Stimulated activated CD8-positive, alpha-beta memory T cell treated with anti-CD3 and anti-CD28 coated beads, Interleukin-4, amount 100 ng/mL, for 48 hours (primary cell): ENCODE data around the gene UBE2U.
"Not testable (repeated sequence)": the region's sequence is repeated elsewhere in the genome, so short reads cannot be mapped to it uniquely, and the experiment has no call there.

ENCODE experiments used
- DNase-seq: peaks from one replicate; pipeline ENCODE4 v3.0.0-alpha.2; 2020

UBE2U gene

DNA sequence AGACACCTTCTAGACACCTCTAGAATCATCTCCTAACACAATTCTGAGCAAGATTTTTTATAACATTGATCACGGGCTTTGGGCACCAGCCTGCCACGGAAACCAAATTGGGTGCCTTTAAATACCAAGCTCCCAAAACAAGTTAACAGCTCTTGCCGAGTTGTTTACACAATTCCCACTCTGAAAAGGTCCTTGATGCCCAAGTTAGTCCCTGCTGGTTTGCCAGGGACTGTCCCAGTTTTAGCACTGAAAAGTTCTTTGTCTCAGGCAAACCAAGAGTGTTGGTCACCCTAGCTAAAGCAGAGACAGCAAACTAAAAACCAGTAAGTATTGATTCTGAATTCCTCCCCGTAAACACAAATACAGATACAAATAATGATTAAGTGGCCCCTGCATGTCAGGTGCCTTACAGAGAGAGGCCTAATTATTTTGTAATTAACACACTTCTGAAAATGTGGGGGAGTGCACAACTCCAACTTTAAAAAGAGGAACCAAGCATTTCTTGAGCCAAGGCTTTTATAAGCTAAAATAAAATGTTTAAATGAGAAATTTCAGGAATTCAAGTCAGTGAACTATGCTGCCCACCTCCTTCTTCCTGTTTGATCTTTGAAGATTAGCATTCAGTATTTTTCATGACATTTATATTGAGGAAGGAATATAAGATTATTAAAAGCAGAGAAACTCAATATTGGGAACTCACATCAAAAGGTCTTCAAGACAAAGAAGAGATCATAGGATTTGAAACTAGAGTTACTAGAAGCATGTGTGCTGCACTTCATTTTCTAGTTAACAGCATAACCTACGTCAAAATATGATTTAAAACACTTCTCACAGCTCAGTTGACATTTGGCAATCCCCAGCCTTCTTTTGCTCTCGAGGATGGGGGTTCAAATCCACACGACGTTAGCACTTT is 9.0 kb upstream of the UBE2U start:
- no peak for DNase-seq

DNA sequence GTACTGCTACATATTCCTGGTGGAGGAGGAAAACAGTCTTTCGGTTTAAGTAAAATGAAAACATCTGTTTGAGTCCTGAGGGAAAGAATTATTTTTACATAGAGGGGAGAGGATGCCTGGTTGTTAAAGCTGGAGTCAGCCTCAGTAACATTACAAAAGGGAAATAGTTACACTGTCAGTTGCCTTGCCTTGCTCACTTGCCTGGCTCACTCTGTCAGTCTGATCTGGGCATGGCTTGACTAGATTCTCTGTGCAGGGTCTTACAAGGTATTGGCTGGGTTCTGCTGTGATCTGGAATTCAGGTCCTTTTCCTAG is 8.4 kb upstream of the UBE2U start:
- DNase-seq = no peak

- no peak for DNase-seq
Measured at GRCh38 chr1:64196074-64196870, 7.2 kb upstream of the UBE2U start.

DNA sequence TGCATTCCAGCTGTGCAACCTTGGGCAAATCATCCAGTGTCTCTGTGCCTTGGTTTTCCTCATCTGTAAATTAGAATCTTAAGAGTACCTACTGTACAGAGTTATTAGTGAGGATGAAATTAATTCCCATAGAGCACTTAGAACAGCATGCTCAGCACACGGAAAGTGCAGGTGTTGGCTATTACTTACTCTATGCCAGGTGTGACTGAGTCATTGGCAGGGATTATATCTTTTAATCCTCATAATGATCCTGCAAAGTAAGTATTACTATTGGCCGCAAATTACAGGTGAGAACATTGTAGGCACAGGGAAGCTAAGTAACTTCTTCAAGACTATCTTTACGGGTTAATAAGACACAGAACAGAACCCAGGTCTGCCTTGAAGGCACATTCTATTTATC is 6.3 kb upstream of the UBE2U start:
- no peak for DNase-seq

GRCh38 chr1:64199154-64199553 is 4.3 kb upstream of the UBE2U start:
- no peak for DNase-seq

DNA sequence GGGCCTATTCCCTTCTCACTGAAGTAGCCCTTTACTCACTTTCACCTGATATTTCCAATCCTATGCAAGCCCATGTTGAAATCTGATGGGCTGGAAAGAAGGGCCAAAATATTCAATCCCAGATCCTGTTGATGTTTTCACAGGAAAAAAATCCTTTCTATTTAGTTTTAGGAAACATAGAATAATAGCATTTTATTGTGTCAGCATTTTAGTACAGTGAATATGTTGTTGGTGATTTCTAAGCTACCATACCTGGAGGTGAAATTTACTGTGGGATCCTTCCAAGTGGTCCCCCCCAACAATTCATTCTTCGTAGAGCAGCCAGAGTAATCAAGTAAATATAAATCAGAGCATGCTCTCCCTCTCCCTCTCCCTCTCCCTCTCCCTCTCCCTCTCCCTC is 3.4 kb upstream of the UBE2U start:
- no peak for DNase-seq

- DNase-seq = no peak
Measured at GRCh38 chr1:64209221-64209620, 5.8 kb downstream of the UBE2U start.

DNA sequence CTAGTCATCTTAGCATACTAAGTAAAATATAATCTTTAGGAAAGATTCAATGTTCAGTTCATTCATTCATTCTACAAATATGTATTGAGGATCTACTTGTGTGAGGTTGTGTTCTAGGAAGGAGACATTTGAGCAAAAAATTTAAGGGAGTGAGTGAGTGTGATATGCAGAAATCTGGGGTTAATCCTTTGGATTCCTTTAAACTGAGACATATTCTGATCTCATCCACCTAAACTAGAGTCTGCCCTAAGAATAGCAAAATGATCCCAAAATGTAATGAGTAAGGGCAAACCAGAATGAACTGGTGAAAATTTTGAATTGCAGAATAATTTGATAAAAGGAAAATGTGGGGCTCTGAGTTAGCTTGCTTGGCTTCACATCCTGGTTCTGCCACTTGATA is 8.6 kb downstream of the UBE2U start:
- no peak for DNase-seq

GRCh38 chr1:64215576-64215975 is 12.2 kb downstream of the UBE2U start:
- no peak for DNase-seq

GRCh38 chr1:64220241-64220640 is 16.8 kb downstream of the UBE2U start:
- DNase-seq = no peak

- DNase-seq = no peak
Measured at GRCh38 chr1:64223329-64224151, 20.1 kb downstream of the UBE2U start.

DNA sequence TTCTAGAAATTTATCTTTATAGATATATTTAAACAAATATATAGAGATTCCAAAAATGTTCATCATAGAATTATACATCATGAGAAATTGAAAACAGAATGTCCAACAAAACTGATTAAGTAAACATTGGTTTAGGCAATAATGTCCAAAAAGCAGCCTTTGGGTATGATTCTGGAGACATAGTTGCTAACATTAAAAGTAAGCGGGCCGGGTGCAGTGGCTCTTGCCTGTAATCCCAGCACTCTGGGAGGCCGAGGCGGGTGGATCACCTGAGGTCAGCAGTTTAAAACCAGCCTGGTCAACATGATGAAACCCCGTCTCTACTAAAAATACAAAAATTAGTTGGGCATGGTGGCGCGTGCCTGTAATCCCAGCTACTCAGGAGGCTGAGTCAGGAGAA is 20.8 kb downstream of the UBE2U start:
- not testable (repeated sequence) for DNase-seq

GRCh38 chr1:64228167-64228957 is 24.9 kb downstream of the UBE2U start:
- DNase-seq = no peak

DNA sequence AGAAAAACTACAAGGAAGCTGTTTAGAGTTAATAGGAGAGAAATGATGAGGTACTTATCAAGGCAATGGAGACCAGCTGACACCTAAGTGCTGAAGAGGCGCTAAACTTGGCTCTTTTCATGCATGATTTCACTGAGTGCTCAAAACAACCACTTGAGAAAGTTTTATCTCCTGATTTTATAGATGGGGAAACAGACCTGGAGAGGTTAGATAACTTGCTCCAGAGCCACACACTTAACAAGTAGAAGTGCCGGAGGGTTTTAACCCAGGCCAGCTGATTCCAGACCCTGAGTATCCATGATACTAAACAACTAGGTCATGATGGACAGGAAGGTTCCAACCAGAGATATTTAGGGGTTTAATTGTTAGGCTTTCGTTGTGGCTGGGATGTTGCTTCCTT is 25.9 kb downstream of the UBE2U start:
- no peak for DNase-seq

GRCh38 chr1:64231153-64231552 is 27.7 kb downstream of the UBE2U start:
- no peak for DNase-seq

- no peak for DNase-seq
Measured at GRCh38 chr1:64231654-64232053, 28.2 kb downstream of the UBE2U start.

DNA sequence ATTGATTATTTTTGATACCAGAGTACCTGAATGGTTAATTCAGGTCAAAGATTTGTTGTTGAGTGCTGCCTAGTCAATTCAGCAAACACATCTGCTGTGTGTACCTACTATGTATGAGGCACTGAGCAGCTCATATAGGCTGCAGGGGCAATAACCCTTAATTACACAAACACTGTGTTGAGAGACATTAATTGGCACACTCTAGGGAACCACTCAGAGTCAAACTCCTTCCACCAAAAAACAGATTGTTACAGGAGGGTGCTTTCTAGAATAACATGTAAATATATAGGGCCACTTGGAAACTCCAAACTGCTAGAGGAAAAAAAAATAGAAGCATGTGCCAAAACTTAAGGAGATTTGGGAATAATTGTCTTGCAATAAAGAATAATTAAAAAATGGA is 31.3 kb downstream of the UBE2U start:
- no peak for DNase-seq

- DNase-seq = no peak
Measured at GRCh38 chr1:64235181-64235580, 31.8 kb downstream of the UBE2U start.

GRCh38 chr1:64235910-64236309 is 32.5 kb downstream of the UBE2U start:
- no peak for DNase-seq

DNA sequence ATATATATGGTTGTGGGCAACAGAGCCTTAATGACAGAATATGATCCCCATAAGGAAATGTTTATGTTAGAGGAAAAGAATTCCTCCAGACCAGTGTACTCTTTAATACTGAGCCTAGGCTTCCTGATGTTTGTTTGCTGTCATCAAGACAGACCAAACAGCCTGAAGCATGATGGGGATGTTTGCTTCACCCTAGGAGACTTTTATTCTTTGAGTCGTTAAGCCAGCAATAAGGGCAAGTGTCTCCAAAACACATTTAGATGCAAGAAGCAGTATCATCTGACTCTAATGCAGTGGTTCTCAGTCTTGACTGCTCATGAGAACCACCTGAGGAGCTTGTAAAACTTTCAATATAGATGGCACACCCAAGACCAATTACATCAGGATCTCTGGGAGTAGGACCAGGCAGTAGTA is 33.1 kb downstream of the UBE2U start:
- DNase-seq = no peak

GRCh38 chr1:64239519-64239918 is 36.1 kb downstream of the UBE2U start:
- not testable (repeated sequence) for DNase-seq

GRCh38 chr1:64240206-64240605 is 36.8 kb downstream of the UBE2U start:
- DNase-seq = no peak

- no peak for DNase-seq
Measured at GRCh38 chr1:64241069-64241468, 37.6 kb downstream of the UBE2U start.
